Measurements from ENCODE around the gene E4F1.

The E4F1 gene

DNA sequence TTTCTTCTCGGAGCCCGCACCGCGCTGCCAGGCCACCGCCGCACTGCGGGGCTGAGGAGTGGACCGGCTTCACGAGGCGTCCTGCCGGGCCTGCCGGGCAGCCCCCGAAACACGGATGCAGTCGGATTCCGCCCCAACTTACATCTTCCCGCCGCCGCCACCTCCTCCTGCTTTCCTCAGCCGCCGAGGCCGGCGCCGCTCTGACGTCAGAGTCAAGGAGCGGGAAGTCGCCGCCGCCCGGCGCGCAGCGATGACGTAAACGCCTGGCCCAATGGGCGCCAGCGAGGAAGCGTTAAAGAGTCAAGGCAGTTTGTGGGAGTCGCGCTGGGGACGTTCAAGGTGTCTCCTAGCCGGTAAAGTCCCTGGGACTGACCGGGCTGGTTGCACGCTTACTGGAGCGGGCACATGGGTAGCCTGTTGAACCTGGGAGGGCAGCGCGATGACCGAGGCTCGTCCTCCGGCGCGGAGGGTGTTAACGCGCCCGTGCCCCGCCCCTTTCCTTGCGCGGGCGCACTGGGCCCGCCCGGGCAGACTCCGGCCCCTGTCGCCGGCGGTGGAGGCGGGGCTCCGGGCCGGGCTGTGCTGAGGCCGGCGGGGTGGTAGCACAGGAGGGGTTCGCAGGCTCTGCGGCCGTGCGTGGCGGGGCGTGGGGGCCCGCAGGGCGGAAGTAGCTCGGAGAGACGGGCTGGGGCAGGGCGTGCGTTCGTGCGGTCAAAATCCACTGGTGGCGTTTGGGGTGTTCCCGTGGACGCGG, 44.7 kb downstream of the E4F1 start, which contains the start of gene RNPS1:
Gene RNPS1, minus strand, starts transcription at position 214 of the 754 bp plus-strand sequence. CDS start 3,483 bp downstream, outside the sequence.
- H3K9me3 ChIP-seq (ENCODE audit: control insufficient read depth in 5 of 5, low read length in 5 of 5) = no peaks in the 10 kb centered on the region
- H3K27me3 ChIP-seq (ENCODE audit: control insufficient read depth in 5 of 5, insufficient read depth in 4 of 5, low read length in 5 of 5) = no peaks in the 10 kb centered on the region
- peak within 1 kb of the TSS; percentile 90 for H3K27ac ChIP-seq (ENCODE audit: low read depth, low read length)
- peaks cover 2 to 16% (median 12%) of the 10 kb centered on the region in 5 donors for H3K36me3 ChIP-seq (ENCODE audit: control insufficient read depth in 5 of 5, insufficient read depth in 5 of 5, low read length in 5 of 5)
- peak within 1 kb of the TSS; percentile 48 to 96 (median 87) for H3K9ac ChIP-seq (ENCODE audit: low read length in 5 of 5)
- H3K4me3 ChIP-seq (ENCODE audit: low read depth in 1 of 5, low read length in 5 of 5) = peak within 1 kb of the TSS; percentile 85 to 96 (median 94)
- peaks cover 7 to 42% (median 37%) of the 10 kb centered on the region in 5 donors for H3K4me1 ChIP-seq (ENCODE audit: control insufficient read depth in 5 of 5, insufficient read depth in 5 of 5, low read length in 5 of 5)

DNA sequence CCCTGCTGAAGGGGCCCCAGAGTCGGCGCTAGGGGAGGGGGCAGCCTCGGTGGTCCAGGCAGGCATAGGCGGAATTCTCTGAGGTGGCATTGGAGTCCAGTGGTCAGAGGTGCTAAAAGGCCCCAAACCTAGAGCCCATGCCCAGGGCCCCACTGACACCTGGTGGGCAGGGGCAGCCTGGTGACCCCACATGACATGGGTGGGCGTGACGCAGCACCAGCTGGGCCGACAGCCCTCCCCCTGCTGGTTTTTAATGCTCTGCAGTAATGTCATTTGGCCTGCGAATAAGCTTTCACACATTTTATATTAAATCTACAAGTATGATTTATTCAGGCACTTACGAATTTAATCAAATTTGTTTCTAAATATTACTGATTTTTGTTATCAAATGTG, 46.7 kb downstream of the E4F1 start:
- Histone ChIP-seq H3K4me1 (ENCODE audit: control insufficient read depth in 5 of 5, insufficient read depth in 5 of 5, low read length in 5 of 5) (peaks cover 7 to 54% (median 41%) of the 10 kb centered on the region in 5 donors), H3K9ac (ENCODE audit: low read length in 5 of 5) (peak overlapping the region in 2 of 5 donors; percentile 78 to 93), H3K9me3 (ENCODE audit: control insufficient read depth in 5 of 5, low read length in 5 of 5) (no peaks in the 10 kb centered on the region), H3K36me3 (ENCODE audit: control insufficient read depth in 5 of 5, insufficient read depth in 5 of 5, low read length in 5 of 5) (peaks cover 0 to 3% (median 0%) of the 10 kb centered on the region in 5 donors), H3K4me3 (ENCODE audit: low read depth in 1 of 5, low read length in 5 of 5) (no peak overlapping the region), H3K27ac (ENCODE audit: low read depth, low read length) (no peak overlapping the region), H3K27me3 (ENCODE audit: control insufficient read depth in 5 of 5, insufficient read depth in 4 of 5, low read length in 5 of 5) (no peaks in the 10 kb centered on the region)

DNA sequence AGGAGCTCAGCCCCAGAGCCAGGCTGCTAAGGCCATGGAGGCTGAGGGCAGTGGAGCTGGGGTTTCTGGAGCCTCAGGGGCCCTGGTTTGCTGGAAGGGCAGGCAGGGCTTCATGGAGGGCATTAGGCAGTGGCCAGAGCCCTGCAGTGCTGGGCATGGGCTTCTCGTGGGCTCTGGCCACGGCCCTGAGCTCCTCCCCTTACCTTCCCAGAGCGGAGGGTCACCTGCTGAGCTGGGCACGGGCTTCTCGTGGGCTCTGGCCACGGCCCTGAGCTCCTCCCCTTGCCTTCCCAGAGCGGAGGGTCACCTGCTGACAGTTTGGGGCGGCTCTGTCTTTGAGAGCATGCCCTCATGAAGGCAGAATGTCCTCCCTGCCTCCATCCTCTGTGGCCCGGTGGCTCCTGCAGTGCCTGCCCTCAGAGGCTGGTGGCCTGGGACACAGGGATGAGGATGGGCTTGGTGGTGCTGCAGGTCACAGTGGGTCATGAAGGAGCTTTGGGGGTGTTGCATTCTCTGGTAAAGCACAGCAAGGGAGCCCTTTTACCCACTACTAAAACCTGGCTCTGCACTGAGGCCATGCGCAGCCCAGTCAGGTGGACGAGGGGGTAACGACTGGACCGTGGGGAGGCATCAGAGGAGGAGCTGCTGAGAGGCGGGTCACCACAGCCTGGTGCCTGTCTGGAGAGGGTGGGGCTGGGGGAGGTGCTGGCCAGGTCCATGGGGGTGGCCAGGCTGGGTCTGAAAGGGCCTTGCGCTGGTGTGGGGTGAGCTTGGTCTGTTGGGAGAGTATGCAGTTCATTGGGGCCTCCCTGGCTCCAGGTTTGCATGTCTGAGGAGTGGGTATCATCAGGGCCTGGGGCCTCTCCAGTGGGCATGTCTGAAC, 47.4 kb downstream of the E4F1 start:
- Histone ChIP-seq H3K36me3 (ENCODE audit: control insufficient read depth in 5 of 5, insufficient read depth in 5 of 5, low read length in 5 of 5) (peaks cover 0 to 2% (median 0%) of the 10 kb centered on the region in 5 donors), H3K27me3 (ENCODE audit: control insufficient read depth in 5 of 5, insufficient read depth in 4 of 5, low read length in 5 of 5) (no peaks in the 10 kb centered on the region), H3K9me3 (ENCODE audit: control insufficient read depth in 5 of 5, low read length in 5 of 5) (no peaks in the 10 kb centered on the region), H3K4me3 (ENCODE audit: low read depth in 1 of 5, low read length in 5 of 5) (no peak overlapping the region), H3K4me1 (ENCODE audit: control insufficient read depth in 5 of 5, insufficient read depth in 5 of 5, low read length in 5 of 5) (peaks cover 7 to 54% (median 39%) of the 10 kb centered on the region in 5 donors), H3K9ac (ENCODE audit: low read length in 5 of 5) (peak overlapping the region in 3 of 5 donors; percentile 21 to 78 (median 31)), H3K27ac (ENCODE audit: low read depth, low read length) (no peak overlapping the region)

DNA sequence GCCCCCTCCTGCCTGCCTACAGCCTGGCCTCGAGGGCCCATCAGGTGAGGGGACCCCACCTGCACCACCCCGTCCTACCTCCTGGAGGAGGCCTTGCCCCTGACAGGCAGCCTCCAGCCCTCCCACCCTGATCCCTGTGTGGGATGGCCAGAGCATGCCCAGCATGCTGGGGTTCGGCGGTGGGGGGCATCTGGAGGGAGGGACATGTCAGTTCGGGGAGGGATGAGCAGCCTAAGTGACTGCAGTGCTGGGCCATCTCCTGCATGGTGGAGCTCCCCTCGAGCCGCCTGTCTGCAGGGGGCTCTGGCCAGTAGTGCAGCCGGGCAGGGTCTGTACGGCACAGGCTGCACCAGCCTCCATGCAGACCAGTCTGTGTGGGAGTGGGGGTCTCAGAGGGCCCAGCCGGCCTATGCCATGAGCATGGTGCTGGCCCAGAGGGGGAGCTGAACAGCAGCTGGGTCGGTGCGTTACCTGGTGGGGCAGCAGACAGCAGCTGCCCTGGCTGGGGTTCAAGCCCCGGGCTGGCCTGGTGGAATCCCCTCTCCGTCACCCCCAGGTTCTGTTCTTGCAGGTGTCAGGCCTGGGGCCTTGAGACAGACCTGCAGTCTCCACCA, 48.6 kb downstream of the E4F1 start:
- H3K27ac ChIP-seq (ENCODE audit: low read depth, low read length) = no peak overlapping the region
- no peak overlapping the region for H3K4me3 ChIP-seq (ENCODE audit: low read depth in 1 of 5, low read length in 5 of 5)
- H3K9me3 ChIP-seq (ENCODE audit: control insufficient read depth in 5 of 5, low read length in 5 of 5) = no peaks in the 10 kb centered on the region
- H3K4me1 ChIP-seq (ENCODE audit: control insufficient read depth in 5 of 5, insufficient read depth in 5 of 5, low read length in 5 of 5) = peaks cover 7 to 49% (median 33%) of the 10 kb centered on the region in 5 donors
- peak overlapping the region in 2 of 5 donors; percentile 15 to 23 for H3K9ac ChIP-seq (ENCODE audit: low read length in 5 of 5)
- no peaks in the 10 kb centered on the region for H3K27me3 ChIP-seq (ENCODE audit: control insufficient read depth in 5 of 5, insufficient read depth in 4 of 5, low read length in 5 of 5)
- peaks cover 0 to 10% (median 0%) of the 10 kb centered on the region in 5 donors for H3K36me3 ChIP-seq (ENCODE audit: control insufficient read depth in 5 of 5, insufficient read depth in 5 of 5, low read length in 5 of 5)

DNA sequence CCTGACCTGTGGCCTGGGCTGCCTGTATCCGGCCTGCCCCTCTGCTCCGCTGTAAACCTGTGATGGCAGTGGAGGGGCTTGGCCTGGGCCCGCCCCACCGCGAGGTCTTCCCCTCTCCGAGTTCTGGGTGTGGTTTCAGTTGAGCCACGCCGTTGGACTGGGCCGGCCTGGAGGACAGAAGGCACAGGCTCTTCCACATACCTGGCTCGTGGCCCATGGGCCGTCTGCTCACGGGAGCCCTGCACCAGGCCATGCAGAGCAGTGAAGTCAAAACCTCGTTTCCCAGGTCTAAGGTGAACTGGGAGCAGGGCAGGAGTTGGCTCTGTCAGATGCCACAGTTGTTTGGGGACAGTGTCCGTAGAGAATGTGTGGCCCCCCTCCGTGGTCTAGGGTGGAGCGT, 50.1 kb downstream of the E4F1 start:
- peaks cover 0 to 24% (median 9%) of the 10 kb centered on the region in 5 donors for H3K36me3 ChIP-seq (ENCODE audit: control insufficient read depth in 5 of 5, insufficient read depth in 5 of 5, low read length in 5 of 5)
- H3K9ac ChIP-seq (ENCODE audit: low read length in 5 of 5) = peak overlapping the region in 2 of 5 donors; percentile 35 to 43
- H3K4me1 ChIP-seq (ENCODE audit: control insufficient read depth in 5 of 5, insufficient read depth in 5 of 5, low read length in 5 of 5) = peaks cover 5 to 48% (median 32%) of the 10 kb centered on the region in 5 donors
- no peak overlapping the region for H3K4me3 ChIP-seq (ENCODE audit: low read depth in 1 of 5, low read length in 5 of 5)
- H3K27me3 ChIP-seq (ENCODE audit: control insufficient read depth in 5 of 5, insufficient read depth in 4 of 5, low read length in 5 of 5) = no peaks in the 10 kb centered on the region
- H3K9me3 ChIP-seq (ENCODE audit: control insufficient read depth in 5 of 5, low read length in 5 of 5) = no peaks in the 10 kb centered on the region
- no peak overlapping the region for H3K27ac ChIP-seq (ENCODE audit: low read depth, low read length)

DNA sequence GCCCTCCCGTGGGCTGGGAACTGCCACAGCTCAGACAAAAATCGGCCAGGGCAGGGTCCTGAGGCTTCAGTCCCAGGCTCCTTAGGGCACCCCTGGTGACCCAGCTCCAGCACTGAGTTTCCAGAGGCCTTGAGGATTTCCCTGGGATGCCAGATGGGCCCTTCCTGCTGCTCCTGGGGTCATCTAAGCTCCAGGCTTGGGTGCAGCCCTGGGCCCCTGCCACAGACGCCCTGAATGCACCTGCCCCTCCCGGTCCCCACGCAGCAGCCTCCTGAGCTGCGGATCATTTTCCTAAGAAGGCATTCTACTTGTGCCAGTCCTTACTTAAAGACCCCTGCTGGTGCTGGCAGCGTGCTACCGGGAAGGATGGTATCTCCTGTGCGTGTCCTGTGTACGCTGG, 50.5 kb downstream of the E4F1 start:
- H3K27me3 ChIP-seq (ENCODE audit: control insufficient read depth in 5 of 5, insufficient read depth in 4 of 5, low read length in 5 of 5) = no peaks in the 10 kb centered on the region
- H3K9ac ChIP-seq (ENCODE audit: low read length in 5 of 5) = peak overlapping the region in 2 of 5 donors; percentile 35 to 43
- H3K36me3 ChIP-seq (ENCODE audit: control insufficient read depth in 5 of 5, insufficient read depth in 5 of 5, low read length in 5 of 5) = peaks cover 0 to 27% (median 9%) of the 10 kb centered on the region in 5 donors
- H3K27ac ChIP-seq (ENCODE audit: low read depth, low read length) = no peak overlapping the region
- peaks cover 5 to 45% (median 28%) of the 10 kb centered on the region in 5 donors for H3K4me1 ChIP-seq (ENCODE audit: control insufficient read depth in 5 of 5, insufficient read depth in 5 of 5, low read length in 5 of 5)
- H3K9me3 ChIP-seq (ENCODE audit: control insufficient read depth in 5 of 5, low read length in 5 of 5) = no peaks in the 10 kb centered on the region
- H3K4me3 ChIP-seq (ENCODE audit: low read depth in 1 of 5, low read length in 5 of 5) = no peak overlapping the region

DNA sequence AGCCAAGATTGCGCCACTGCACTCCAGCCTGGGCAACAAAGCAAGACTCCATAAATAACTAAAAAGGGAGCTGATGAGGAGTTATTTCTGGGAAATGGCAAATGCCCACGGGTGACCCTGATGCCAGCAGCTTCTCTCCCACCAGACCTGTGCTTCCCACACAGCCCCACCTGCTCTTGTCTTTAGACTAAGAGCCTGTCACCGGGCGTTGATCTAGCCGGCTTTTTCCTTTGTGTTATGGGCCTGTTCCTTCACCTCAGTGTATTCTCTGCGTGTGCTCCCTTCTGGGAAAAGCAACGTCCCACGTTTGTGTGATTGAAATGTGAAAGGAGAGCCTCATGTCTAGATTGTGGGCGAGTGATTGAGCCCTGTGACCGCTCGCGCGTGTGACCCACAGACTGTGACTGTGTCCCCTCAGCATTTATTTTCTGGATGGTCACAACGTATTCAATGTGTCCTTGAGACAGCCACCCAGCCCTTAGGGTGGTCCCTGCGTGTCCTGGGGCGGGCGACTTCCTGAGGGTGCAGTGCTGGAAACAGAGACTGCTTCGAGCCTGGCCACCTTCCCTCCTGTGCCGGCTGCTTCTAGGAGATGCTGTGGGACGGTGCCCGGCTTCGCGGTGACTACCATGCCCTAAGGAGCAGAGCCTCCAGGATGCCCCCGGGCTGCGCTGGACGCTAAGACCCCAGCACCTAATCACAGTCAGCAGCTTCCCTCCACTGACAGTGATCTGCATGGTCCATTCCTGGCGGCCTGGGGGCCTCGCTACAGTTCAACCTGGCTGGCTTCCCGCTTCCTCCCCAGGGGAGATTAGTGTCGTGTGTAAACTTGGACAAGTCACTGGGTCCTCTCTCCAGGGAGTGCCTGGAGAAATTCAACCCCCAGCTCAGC, 52.3 kb downstream of the E4F1 start:
- peaks cover 0 to 33% (median 16%) of the 10 kb centered on the region in 5 donors for H3K4me1 ChIP-seq (ENCODE audit: control insufficient read depth in 5 of 5, insufficient read depth in 5 of 5, low read length in 5 of 5)
- H3K9ac ChIP-seq (ENCODE audit: low read length in 5 of 5) = no peak overlapping the region
- H3K27ac ChIP-seq (ENCODE audit: low read depth, low read length) = no peak overlapping the region
- no peaks in the 10 kb centered on the region for H3K9me3 ChIP-seq (ENCODE audit: control insufficient read depth in 5 of 5, low read length in 5 of 5)
- H3K27me3 ChIP-seq (ENCODE audit: control insufficient read depth in 5 of 5, insufficient read depth in 4 of 5, low read length in 5 of 5) = no peaks in the 10 kb centered on the region
- no peak overlapping the region for H3K4me3 ChIP-seq (ENCODE audit: low read depth in 1 of 5, low read length in 5 of 5)
- peaks cover 0 to 36% (median 12%) of the 10 kb centered on the region in 5 donors for H3K36me3 ChIP-seq (ENCODE audit: control insufficient read depth in 5 of 5, insufficient read depth in 5 of 5, low read length in 5 of 5)

DNA sequence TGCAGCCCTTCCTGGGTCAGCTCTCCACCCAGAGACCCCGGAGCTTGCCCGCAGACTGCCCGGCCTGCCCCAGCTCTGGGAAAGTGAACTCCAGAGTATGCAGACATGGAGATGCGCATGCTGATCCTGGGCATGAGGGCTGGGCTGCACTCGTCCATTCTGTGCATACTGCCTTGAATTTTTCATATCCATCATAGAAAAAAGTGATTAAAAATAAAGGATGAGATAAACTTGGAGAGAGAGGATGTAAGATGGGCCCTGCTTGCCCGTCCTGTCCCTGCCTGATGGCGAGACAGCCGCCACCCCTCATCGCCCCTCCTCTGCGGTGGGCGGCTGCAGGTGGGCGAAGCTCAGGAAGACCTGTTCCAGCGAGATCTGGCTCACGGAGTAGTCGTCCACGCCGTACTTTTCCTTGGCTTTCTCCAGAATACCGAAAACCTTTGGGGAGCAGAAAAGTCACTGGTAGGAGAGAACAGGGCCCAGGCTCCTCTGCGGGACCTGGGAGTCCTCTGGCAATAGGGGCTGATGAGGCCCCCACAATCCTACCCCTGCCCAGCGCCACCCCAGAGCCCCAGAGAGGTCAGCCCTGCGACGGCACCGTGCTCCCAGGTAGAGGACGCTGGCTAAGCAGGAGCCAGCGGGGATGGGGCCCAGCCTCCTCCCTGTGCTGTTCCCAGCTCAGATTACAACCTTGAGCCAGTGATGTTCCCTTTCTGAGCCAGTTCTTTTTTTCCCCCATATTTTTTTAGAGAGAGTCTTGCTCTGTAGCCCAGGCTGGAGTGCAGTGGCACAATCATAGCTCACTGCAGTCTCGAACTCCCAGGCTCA, 53.2 kb downstream of the E4F1 start:
- H3K4me1 ChIP-seq (ENCODE audit: control insufficient read depth in 5 of 5, insufficient read depth in 5 of 5, low read length in 5 of 5) = peaks cover 0 to 33% (median 16%) of the 10 kb centered on the region in 5 donors
- H3K9ac ChIP-seq (ENCODE audit: low read length in 5 of 5) = no peak overlapping the region
- H3K4me3 ChIP-seq (ENCODE audit: low read depth in 1 of 5, low read length in 5 of 5) = no peak overlapping the region
- no peak overlapping the region for H3K27ac ChIP-seq (ENCODE audit: low read depth, low read length)
- H3K36me3 ChIP-seq (ENCODE audit: control insufficient read depth in 5 of 5, insufficient read depth in 5 of 5, low read length in 5 of 5) = peaks cover 0 to 42% (median 17%) of the 10 kb centered on the region in 5 donors
- no peaks in the 10 kb centered on the region for H3K27me3 ChIP-seq (ENCODE audit: control insufficient read depth in 5 of 5, insufficient read depth in 4 of 5, low read length in 5 of 5)
- H3K9me3 ChIP-seq (ENCODE audit: control insufficient read depth in 5 of 5, low read length in 5 of 5) = no peaks in the 10 kb centered on the region
